Hepatocyte (in vitro differentiated cells): ENCODE measurements around the gene LRRC37B.
"Not testable (repeated sequence)": the region's sequence is repeated elsewhere in the genome, so short reads cannot be mapped to it uniquely, and the experiment has no call there.

Experiments
- CTCF ChIP-seq: fragments of 200-600 bp; sonication (generic); IDR thresholded peaks from 2 replicates; pipeline ENCODE4 v1.5.1; 2016; ENCODE audit warnings: antibody characterized with exemption, mild to moderate bottlenecking; ENCODE audit not compliant: poor library complexity
- EZH2 ChIP-seq: fragments of 200-600 bp; sonication (generic); IDR thresholded peaks from 2 replicates; pipeline ENCODE4 v1.6.1; 2016; ENCODE audit warnings: antibody characterized with exemption, mild to moderate bottlenecking, borderline replicate concordance

GRCh38 chr17:32079753-32080152 is 72.6 kb downstream of the LRRC37B start:
- not testable (repeated sequence) for TF ChIP-seq CTCF, EZH2
